K562 (cell line): ENCODE results near the gene WAS. TPM values are rescaled to one million over a fixed set of nuclear protein-coding genes. Genes with fewer than 3 reads are reported as not detected.

Source experiments
- ATAC-seq: fragments of 200-7000 bp; cut with Tn5 transposase; 3 replicates; pipeline ENCODE4 v1.9.1; 2020; ENCODE audit warnings: moderate library complexity
- BruUV-seq: library from RNA; stranded (reverse); fragments of 400-500 nt; replicated peaks from 2 replicates; lab custom pipeline; 2021; lab: Mats Ljungman, UMichigan
- CTCF ChIA-PET: fragments of 300-600 bp; formaldehyde crosslinking; extraction: SDS; loops from one replicate; lab custom pipeline; 2021; ENCODE audit warnings: low intra/inter-chr PET ratio; lab: Yijun Ruan, JAX
- POLR2A ChIA-PET: fragments of 300-600, 350-650 bp; sonication (Branson Sonifier 250); formaldehyde crosslinking; extraction: SDS; loops from one replicate; lab custom pipeline; 2021; ENCODE audit warnings: antibody characterized with exemption, inconsistent platforms; lab: Yijun Ruan, JAX
- DNase-seq, 4 experiments: peaks; one replicate each; pipeline versions ENCODE4 v3.0.0 to v3.0.0-alpha.2; 2011 to 2018; ENCODE audit warnings: low spot score in 3 of 4, mixed read lengths in 3 of 4; ENCODE audit errors: extremely low read depth in 1 of 4
- FAIRE-seq: peaks from 2 replicates; lab custom pipeline; 2011; peaks lifted over from hg19 to GRCh38; lab: Jason Lieb, UNC
- H2AFZ ChIP-seq: 2 replicates; pipeline ENCODE4 v1.6.0; 2011; ENCODE audit warnings: low read depth, low read length, control low read depth, inconsistent platforms
- H3K27ac ChIP-seq: fragments of 200-600 bp; 3 replicates; pipeline ENCODE4 v1.8.0; 2011; ENCODE audit warnings: low read depth, mild to moderate bottlenecking, control low read depth, inconsistent platforms, low read length, moderate library complexity, mixed read lengths; ENCODE audit errors: extremely low read depth
- H3K27me3 ChIP-seq, 2 experiments: fragments of 300-600 bp in 1 of 2; 2 replicates in 1 of 2; 3 replicates in 1 of 2; pipeline versions ENCODE4 v1.6.0 to v1.8.0; 2011; ENCODE audit warnings: inconsistent platforms in 2 of 2, low read length in 2 of 2, mild to moderate bottlenecking in 1 of 2, mixed read lengths in 1 of 2, moderate library complexity in 1 of 2; ENCODE audit not compliant: control insufficient read depth in 2 of 2, insufficient read depth in 2 of 2
- H3K36me3 ChIP-seq: fragments of 300-600 bp; 3 replicates; pipeline ENCODE4 v1.8.0; 2011; ENCODE audit warnings: mild to moderate bottlenecking, low read length, inconsistent platforms; ENCODE audit not compliant: control insufficient read depth, insufficient read depth
- H3K4me1 ChIP-seq, 2 experiments: fragments of 200-600 bp in 1 of 2; replicated peaks in 1 of 2; 2 replicates in 1 of 2; 3 replicates in 1 of 2; pipeline versions ENCODE4 v1.5.1 to v1.8.0; 2011; ENCODE audit warnings: inconsistent platforms in 2 of 2, low read length in 2 of 2, mild to moderate bottlenecking in 1 of 2, mixed read lengths in 1 of 2, moderate library complexity in 1 of 2; ENCODE audit not compliant: control insufficient read depth in 2 of 2, insufficient read depth in 2 of 2
- H3K4me2 ChIP-seq: 2 replicates; pipeline ENCODE4 v1.6.1; 2011; ENCODE audit warnings: low read length, control low read depth, inconsistent platforms, mixed read lengths; ENCODE audit not compliant: insufficient read depth
- H3K4me3 ChIP-seq: fragments of 200-600 bp; sonication (generic), shearing (Covaris generic); 2 replicates; pipeline ENCODE4 v1.5.1; 2016; ENCODE audit warnings: control low read depth, inconsistent platforms
- H3K79me2 ChIP-seq: fragments of 200-600 bp; 3 replicates; pipeline ENCODE4 v1.8.0; 2011; ENCODE audit warnings: low read length, inconsistent platforms; ENCODE audit not compliant: control insufficient read depth, insufficient read depth
- H3K9ac ChIP-seq, 2 experiments: 2 replicates each; pipeline versions ENCODE4 v1.6.0 to v1.6.1; 2011; ENCODE audit warnings: low read depth in 2 of 2, low read length in 2 of 2, control low read depth in 1 of 2, inconsistent platforms in 1 of 2, mild to moderate bottlenecking in 1 of 2, mixed read lengths in 1 of 2; ENCODE audit not compliant: insufficient read depth in 1 of 2
- H3K9me1 ChIP-seq: one replicate; pipeline ENCODE4 v1.6.0; 2011; ENCODE audit warnings: inconsistent platforms, mild to moderate bottlenecking, low read length, moderate library complexity; ENCODE audit not compliant: control insufficient read depth, insufficient read depth
- H3K9me3 ChIP-seq: replicated peaks from 2 replicates; pipeline ENCODE4 v1.5.1; 2011; ENCODE audit warnings: low read depth, low read length, inconsistent platforms; ENCODE audit not compliant: control insufficient read depth, insufficient read depth
- H4K20me1 ChIP-seq: replicated peaks from 2 replicates; pipeline ENCODE4 v1.6.1; 2011; ENCODE audit warnings: low read length, inconsistent platforms, mixed read lengths; ENCODE audit not compliant: control insufficient read depth, insufficient read depth
- ARID2 ChIP-seq: fragments of 450-650 bp; IDR thresholded peaks from 2 replicates; pipeline ENCODE4 v1.6.1; 2017; ENCODE audit warnings: antibody characterized with exemption, mild to moderate bottlenecking
- CHAMP1 ChIP-seq: fragments of 450-650 bp; IDR thresholded peaks from 2 replicates; pipeline ENCODE4 v1.6.1; 2016; ENCODE audit warnings: mild to moderate bottlenecking
- CXXC5 ChIP-seq: fragments of 250-450 bp; sonication (Bioruptor Pico); IDR thresholded peaks from 2 replicates; pipeline ENCODE4 v1.8.0; 2022; ENCODE audit warnings: inconsistent platforms, mild to moderate bottlenecking, moderate library complexity
- HDAC2 ChIP-seq: fragments of 450-650 bp; IDR thresholded peaks from 2 replicates; pipeline ENCODE4 v1.6.1; 2016; ENCODE audit warnings: mild to moderate bottlenecking
- KHSRP ChIP-seq: fragments of 450-650 bp; IDR thresholded peaks from 2 replicates; pipeline ENCODE4 v1.6.1; 2017
- MEIS2 ChIP-seq: fragments of 450-650 bp; IDR thresholded peaks from 2 replicates; pipeline ENCODE4 v1.6.1; 2014; ENCODE audit warnings: mild to moderate bottlenecking; ENCODE audit not compliant: partially characterized antibody
- RBM14 ChIP-seq: fragments of 200-400 bp; formaldehyde crosslinking; IDR thresholded peaks from 2 replicates; pipeline ENCODE4 v1.6.1; 2018; ENCODE audit warnings: low read depth, mild to moderate bottlenecking, low read length, moderate library complexity, borderline replicate concordance; ENCODE audit not compliant: insufficient read depth
- RCOR1 ChIP-seq, 2 experiments: IDR thresholded peaks; 2 replicates each; pipeline ENCODE4 v1.6.1; 2012; ENCODE audit warnings: low read depth in 2 of 2, low read length in 2 of 2, borderline replicate concordance in 1 of 2, improper control_type of control experiment in 1 of 2
- SMAD2 ChIP-seq: fragments of 150-350 bp; IDR thresholded peaks from 2 replicates; pipeline ENCODE4 v1.6.1; 2014; ENCODE audit warnings: low read depth, mild to moderate bottlenecking, low read length
- SREBF1 ChIP-seq: fragments of 150-350 bp; IDR thresholded peaks from 2 replicates; pipeline ENCODE4 v1.6.1; 2014; ENCODE audit warnings: antibody characterized with exemption, low read depth, low read length, borderline replicate concordance
- TRIM25 ChIP-seq: fragments of 450-650 bp; IDR thresholded peaks from 2 replicates; pipeline ENCODE4 v1.7.0; 2016; ENCODE audit warnings: borderline replicate concordance
- ZC3H4 ChIP-seq: sonication (generic); formaldehyde crosslinking; IDR thresholded peaks from 2 replicates; pipeline ENCODE4 v1.9.0; 2021; ENCODE audit warnings: missing genetic modification reagents, borderline replicate concordance
- ZNF584 ChIP-seq: fragments of 200-800 bp; sonication (Bioruptor generic); IDR thresholded peaks from 2 replicates; pipeline ENCODE4 v1.6.1; 2016; ENCODE audit warnings: low read depth, mild to moderate bottlenecking, missing genetic modification characterization, missing compliant biosample characterization
- ZNF740 ChIP-seq, 3 experiments: fragments of 200-800 bp in 1 of 3; sonication (Bioruptor generic) in 1 of 3; sonication (generic) in 1 of 3; formaldehyde crosslinking in 1 of 3; IDR thresholded peaks; 2 replicates each; pipeline versions ENCODE4 v1.6.1 to v1.8.0; 2016 to 2022; ENCODE audit warnings: mild to moderate bottlenecking in 2 of 3, missing compliant biosample characterization in 2 of 3, missing genetic modification characterization in 2 of 3, missing genetic modification reagents in 1 of 3
- WGBS: fragments of 100-300 bp; shearing (Covaris generic); methylation state at CpG from one replicate; pipeline ENCODE4 v1.1.6; 2016; ENCODE audit warnings: low coverage, mixed read lengths; ENCODE audit not compliant: insufficient coverage; ENCODE audit errors: missing lambda C conversion rate; 5-methylcytosine and 5-hydroxymethylcytosine counted together
- in situ Hi-C: fragments of 300-500 bp; cut with MboI; formaldehyde crosslinking; loops from 4 replicates; pipeline ENCODE4 v1.15.0; 2018; ENCODE audit warnings: inconsistent platforms, mixed read lengths
- intact Hi-C: fragments of 100-400 bp; cut with micrococcal nuclease; formaldehyde crosslinking; loops from 2 replicates; pipeline ENCODE4 v1.14.2; 2022
- polyA plus RNA-seq, 8 experiments: library from polyadenylated mRNA; depleted of rRNA in 4 of 8; stranded (reverse) in 5 of 8; unstranded in 3 of 8; fragments of >200 nt; fragmentation: Nextera tagmentation in 2 of 8; fragmentation: Illumina TruSeq in 1 of 8; extraction: Ambion mirVana in 2 of 8; extraction: Trizol in 1 of 8; gene quantifications; 2 replicates each; pipeline versions ENCODE4 v1.2.1 to v1.2.3, GENCODE V29; 2011 to 2014; ENCODE audit warnings: inconsistent platforms in 1 of 8, missing spikeins in 1 of 8
- total RNA-seq, 7 experiments: library from RNA; depleted of rRNA in 6 of 7; stranded (reverse); fragments of >200 nt in 6 of 7; fragmentation: Illumina TruSeq in 2 of 7; extraction: Trizol in 2 of 7; gene quantifications; 2 replicates each; pipeline versions ENCODE4 v1.2.1 to v1.2.3, GENCODE V29; 2011 to 2021; ENCODE audit warnings: low replicate concordance in 1 of 7

WAS gene
- total and polyA plus RNA-seq, 9 of the 15 experiments (the other 6 are each of a cell fraction or from before 2014, with no cell fraction given): 0.11 to 16.1 (median 3.8) TPM

- Histone ChIP-seq H3K4me1 (peaks cover 7 to 19% of the 10 kb centered on the region in 2 experiments; a peak in 4 of 5 replicates), H3K9me1 (no peaks in the 10 kb centered on the region), H2AFZ (peak overlapping the region; percentile 85), H3K4me2 (peak overlapping the region; percentile 95), H3K36me3 (no peaks in the 10 kb centered on the region), H3K4me3 (peak overlapping the region; percentile 58), H3K79me2 (peaks cover 19% of the 10 kb centered on the region), H3K27ac (peak overlapping the region; percentile 89), H3K9ac (peak overlapping the region; percentile 82 to 90), H4K20me1 (no peaks in the 10 kb centered on the region), H3K9me3 (no peaks in the 10 kb centered on the region), H3K27me3 (no peaks in the 10 kb centered on the region)
- FAIRE-seq (peak; percentile 99), DNase-seq (peak; percentile 97 to 98 (median 98)), ATAC-seq (peak; percentile 98)
- in situ Hi-C loops (no loop called here), intact Hi-C loops (loop anchor here (2.0 to 5.0 kb wide), 2 partner anchors 35 to 57 kb away; no protein-coding TSS in a partner anchor)
- ChIA-PET POLR2A (interaction anchor here (0.5 to 1.4 kb wide), 11 partner anchors 14 to 303 kb away, joined by 3 to 5 read pairs (median 3); partner anchors contain the start of gene HDAC6), CTCF (no interaction called here)
- TSS peak; percentile 96 for BruUV-seq
- 0% methylated on average over 30 of the region's 48 CpGs for WGBS
- TF ChIP-seq RBM14 (no peak), SREBF1 (peak; percentile 51; the same call in 1 of the 2 replicates), HDAC2 (peak; percentile 40; the same call in 1 of the 2 replicates), MEIS2 (peak; percentile 28), KHSRP (no peak), ARID2 (no peak), CXXC5 (CRISPR knock-in tag) (peak; percentile 94), TRIM25 (no peak), CHAMP1 (no peak), RCOR1 (IDR thresholded peaks at IDR 0.05; ENCODE audit: borderline replicate concordance in 1 of 2, low read depth in 2 of 2, low read length in 2 of 2) (peak in 1 of 2 experiments; percentile 31; a peak in 1 of 4 replicates), ZC3H4 (CRISPR knock-in tag) (no peak), ZNF740 (CRISPR knock-in tag; IDR thresholded peaks at IDR 0.05) (peak; percentile 22; the same call in 1 of the 2 replicates), ZNF740 (tag; IDR thresholded peaks at IDR 0.05) (no peak), SMAD2 (no peak), ZNF584 (CRISPR knock-in tag) (no peak)
Observed at GRCh38 chrX:48737213-48737938, 53.8 kb downstream of the WAS start.
